ENCODE data around the gene TRPM8.
A peak's percentile ranks its signal among the peaks of the same experiment; 100 is the strongest.

Gene TRPM8

GRCh38 chr2:234002281-234002680 lies 85.1 kb downstream of the TRPM8 start:
- no peak for DNase-seq (ENCODE audit: low spot score)

GRCh38 chr2:234003972-234004617 lies 86.9 kb downstream of the TRPM8 start:
- DNase-seq (ENCODE audit: low spot score) = peak; percentile 88

DNA sequence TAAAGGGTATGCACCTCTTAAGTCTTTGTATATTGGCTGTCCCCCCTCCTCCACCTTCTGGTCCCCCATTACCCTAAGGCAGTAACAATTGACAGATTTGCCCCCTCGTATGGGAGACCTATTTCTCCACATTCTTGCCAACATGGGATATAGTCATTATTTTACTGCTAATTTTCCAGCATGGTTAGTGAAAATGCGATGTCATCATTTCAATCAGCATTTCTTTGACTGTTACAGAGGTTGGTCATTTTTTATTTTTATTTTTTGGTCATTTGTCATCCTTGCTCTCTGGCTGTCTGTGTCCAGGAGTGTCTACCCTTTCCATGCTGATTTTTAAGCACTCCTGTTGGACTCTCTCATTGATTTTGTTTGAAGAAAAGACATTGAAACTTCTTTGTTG lies 88.0 kb downstream of the TRPM8 start:
- DNase-seq (ENCODE audit: low spot score) = no peak

DNA sequence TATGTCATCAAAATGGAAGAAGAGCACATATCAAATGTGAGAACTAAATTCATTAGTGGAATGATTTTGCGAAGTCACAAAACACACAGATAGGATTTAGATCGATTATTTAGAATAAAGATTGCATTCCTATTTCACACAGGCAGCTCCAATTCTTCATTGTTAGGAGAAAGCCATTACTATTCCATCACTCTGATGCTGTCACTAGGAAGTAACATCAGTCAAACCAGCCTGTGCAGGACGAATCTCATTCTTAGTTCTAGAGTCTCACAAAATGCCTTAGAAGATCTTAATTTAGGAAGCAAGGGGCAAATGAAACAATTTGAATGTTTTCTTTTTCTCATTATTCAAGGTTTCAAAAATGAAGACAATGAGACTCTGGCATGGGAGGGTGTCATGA lies 89.3 kb downstream of the TRPM8 start:
- DNase-seq (ENCODE audit: low spot score) = no peak

DNA sequence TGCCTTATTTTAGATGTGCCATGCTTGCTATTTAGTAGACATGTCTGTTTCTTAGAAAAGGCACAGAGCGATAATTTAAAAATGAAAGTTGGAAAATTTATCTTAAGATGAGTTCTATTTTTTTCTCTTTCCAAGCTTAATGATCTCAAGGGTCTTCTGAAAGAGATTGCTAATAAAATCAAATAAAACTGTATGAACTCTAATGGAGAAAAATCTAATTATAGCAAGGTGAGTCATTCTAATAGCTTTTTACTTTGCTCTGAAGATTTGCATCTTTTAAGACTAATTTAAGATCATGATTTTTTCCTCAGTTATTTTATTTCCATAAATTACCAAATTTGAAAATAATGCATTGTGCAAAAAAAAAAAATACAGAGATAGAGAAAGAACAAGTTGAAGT lies 97.3 kb downstream of the TRPM8 start:
- no peak for DNase-seq (ENCODE audit: low spot score)

- no peak for DNase-seq (ENCODE audit: low spot score)
Measured at GRCh38 chr2:234015861-234016260, 98.7 kb downstream of the TRPM8 start.

DNA sequence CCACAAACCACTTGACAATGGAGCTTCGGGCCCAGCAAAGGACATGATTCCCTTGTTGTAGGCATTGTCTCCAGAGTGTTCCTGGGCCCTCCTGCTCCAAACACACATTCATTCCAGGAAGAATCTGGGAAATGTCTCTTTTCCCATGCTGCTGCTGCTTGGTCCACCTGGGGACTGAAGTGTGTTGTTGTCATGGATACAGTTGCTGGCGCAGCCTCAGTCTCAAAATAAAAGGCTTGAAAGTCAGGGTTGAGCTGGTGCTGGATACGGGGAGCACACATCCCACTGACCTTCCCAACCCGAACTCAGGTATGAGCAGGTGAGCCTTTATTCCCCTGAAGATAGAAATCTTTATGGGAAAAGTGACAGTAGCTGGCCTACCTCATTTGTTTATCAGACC lies 102.7 kb downstream of the TRPM8 start:
- DNase-seq (ENCODE audit: low spot score) = no peak

GRCh38 chr2:234020332-234020731 lies 103.2 kb downstream of the TRPM8 start:
- DNase-seq (ENCODE audit: low spot score) = no peak

- DNase-seq (ENCODE audit: low spot score) = no peak
Measured at GRCh38 chr2:234022424-234022823, 105.3 kb downstream of the TRPM8 start.

GRCh38 chr2:234024304-234024703 lies 107.1 kb downstream of the TRPM8 start:
- DNase-seq (ENCODE audit: low spot score) = no peak

DNA sequence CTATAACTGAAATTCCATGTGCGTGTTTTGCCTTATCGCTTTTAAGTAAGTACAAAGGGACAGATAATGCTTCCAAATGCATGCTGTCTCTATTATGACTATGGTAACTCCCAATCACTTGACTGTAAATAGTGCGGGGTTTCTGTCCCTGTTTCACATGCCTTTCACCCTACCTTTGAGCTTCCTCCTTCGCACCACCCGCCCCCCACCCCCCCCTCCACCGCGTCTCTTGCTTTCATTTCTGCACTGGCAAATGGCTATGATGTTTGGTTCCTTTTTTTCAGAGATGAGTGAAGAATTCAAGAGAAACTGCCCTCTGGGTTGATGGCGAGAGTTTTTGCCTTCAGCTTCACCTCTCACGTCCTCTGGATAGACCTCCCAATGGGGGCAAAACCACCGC lies 108.3 kb downstream of the TRPM8 start:
- peak; percentile 14 for DNase-seq (ENCODE audit: low spot score)

DNA sequence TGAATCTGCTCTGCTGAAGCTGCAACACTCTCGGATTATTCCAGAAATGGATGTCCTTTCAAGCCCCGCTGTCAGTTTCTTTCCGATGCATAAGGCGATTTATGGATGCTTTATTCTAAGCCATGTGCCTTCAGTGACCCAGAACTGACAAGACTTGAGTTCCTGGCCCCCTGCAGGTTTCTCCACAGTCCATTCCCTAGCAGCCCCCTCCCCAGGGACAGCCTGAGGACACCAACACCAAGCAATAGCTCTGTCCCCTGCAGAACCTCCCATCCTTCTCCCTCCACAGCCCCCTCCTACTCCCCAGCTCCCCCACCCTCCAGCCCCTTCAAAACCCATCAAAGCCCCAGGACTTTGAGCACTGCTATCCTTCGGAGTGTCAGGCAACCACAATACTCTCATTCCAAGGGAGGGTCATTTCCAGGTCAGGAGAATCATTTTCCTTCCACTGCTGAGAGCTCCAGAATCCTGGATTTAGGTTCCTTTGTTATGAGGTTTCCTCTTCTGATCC lies 108.8 kb downstream of the TRPM8 start:
- peak; percentile 76 for DNase-seq (ENCODE audit: low spot score)

- DNase-seq (ENCODE audit: low spot score) = peak; percentile 41
Measured at GRCh38 chr2:234026693-234027254, 109.6 kb downstream of the TRPM8 start.

DNA sequence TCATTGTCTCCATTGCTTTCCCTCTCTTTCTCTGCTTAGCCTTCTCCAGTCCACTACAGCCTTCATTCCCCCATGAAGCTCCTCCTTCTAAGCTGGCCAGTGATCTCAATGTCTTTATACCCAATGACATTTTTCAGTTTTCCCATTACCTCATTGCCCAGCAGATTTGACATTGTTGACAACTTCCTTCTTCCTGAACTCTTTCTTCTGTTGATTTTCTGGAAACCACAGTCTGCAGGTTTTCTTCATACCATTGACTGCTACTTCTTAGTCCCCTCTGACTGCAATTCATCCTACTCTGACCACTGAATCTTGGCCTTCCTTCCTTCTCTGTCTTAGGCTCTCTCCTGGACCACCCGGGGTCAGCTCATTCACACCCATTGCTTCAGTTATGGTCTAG lies 110.5 kb downstream of the TRPM8 start:
- DNase-seq (ENCODE audit: low spot score) = peak; percentile 77

DNA sequence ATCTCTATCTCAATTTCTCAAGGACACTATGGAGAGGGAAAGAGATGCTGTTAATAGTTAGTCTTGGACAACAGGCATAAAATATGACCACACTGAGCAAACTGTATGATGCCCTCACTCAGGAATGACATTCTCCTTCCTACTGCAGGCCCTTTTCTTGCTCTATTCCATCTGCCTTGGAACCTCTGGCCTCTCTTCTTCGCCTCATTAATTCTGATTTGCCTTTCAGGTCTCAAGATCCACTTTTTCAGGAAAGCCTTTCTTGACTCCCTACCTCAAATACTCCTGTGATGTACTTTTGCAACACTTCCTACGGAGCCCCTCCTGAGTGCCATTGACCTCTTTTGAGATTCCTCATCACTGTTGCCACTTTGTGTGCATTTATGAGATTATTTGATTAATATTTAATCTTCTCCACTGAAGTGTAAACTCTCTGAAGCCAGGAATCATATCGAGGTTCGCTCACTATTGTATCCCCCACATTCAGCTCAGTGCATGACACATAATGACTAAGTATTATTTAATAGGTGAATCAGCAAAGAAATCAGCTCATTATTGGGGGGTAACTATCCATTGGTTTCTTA lies 112.1 kb downstream of the TRPM8 start:
- peak; percentile 99 for DNase-seq (ENCODE audit: low spot score)

- DNase-seq (ENCODE audit: low spot score) = peak; percentile 46
Measured at GRCh38 chr2:234031207-234031606, 114.0 kb downstream of the TRPM8 start.

DNA sequence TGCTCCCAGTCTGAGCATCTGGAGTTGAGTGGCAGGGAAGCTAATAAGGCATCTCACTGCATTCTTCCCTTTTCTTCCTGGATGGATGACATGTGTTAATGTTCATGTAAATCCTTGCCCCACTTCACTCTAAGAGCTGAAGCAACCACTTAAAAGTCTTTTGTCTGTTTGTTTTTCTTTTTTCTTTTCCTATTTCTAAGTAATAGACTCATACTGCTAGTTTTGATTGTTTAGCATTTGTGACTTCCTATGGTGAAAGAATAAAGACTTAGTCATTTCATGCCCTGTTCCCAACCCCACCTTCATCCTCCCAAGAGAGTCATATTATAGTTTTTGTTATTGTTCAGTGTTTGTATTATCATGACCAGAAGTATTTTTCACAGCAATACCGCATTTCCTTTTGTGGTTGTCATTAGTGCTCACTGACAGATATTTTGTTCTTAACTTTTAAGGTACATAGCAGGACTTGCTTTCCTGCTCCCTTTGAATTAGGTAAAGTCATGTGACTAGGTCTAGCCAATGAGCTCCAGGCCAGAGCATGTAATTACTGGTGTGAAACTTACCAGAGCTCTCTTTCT lies 115.2 kb downstream of the TRPM8 start:
- DNase-seq (ENCODE audit: low spot score) = peak; percentile 78

DNA sequence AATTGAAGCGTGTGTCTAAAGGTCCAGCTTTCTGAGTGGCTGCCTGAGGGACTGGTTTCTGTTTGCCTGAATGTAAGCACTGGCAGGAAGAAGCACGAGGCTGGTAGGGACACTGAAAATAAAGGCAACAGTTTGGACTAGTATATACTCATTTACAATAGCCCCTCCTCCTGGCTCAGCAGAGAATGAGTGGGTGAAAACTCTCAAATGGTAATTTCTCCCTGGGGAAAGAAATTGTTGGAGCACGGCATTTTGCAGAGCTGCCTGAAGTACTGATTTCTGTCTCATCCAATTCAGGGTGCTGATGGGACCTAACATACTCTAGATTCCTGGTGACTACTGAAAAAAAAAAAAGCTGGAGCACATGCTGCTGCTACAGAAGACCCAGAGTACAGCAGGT lies 116.0 kb downstream of the TRPM8 start:
- peak; percentile 75 for DNase-seq (ENCODE audit: low spot score)

- no peak for DNase-seq (ENCODE audit: low spot score)
Measured at GRCh38 chr2:234033885-234034284, 116.7 kb downstream of the TRPM8 start.

- no peak for DNase-seq (ENCODE audit: low spot score)
Measured at GRCh38 chr2:234038076-234038802, 121.1 kb downstream of the TRPM8 start.

- DNase-seq (ENCODE audit: low spot score) = peak; percentile 78
Measured at GRCh38 chr2:234044157-234044556, 127.0 kb downstream of the TRPM8 start.

DNA sequence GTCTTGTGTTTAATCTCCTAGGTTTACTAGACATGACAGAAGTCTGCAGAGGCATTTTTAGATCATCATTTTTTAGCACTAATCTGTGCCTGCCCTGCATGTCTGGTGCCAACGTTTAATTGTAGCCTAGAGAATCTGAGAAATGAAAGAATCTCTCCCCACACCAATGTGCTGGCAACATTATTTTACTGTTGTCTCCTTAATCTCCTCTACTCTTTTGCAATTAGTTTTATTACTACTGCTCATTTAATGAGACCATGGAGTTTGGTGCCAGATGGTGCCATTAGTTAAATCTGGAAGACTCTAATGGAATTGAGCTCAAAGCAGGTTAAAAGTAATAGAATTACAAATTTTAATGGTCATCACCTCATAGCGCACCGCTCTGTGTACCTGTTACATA lies 129.3 kb downstream of the TRPM8 start:
- DNase-seq (ENCODE audit: low spot score) = no peak

GRCh38 chr2:234047361-234047760 lies 130.2 kb downstream of the TRPM8 start:
- peak; percentile 30 for DNase-seq (ENCODE audit: low spot score)
